OCI-LY7 (cell line): ENCODE measurements around the gene RNF213.
"Not testable (repeated sequence)": the region's sequence is repeated elsewhere in the genome, so short reads cannot be mapped to it uniquely, and the experiment has no call there.

Source experiments
- EZH2phosphoT487 ChIP-seq: fragments of 200-600 bp; sonication (generic); IDR thresholded peaks from 2 replicates; pipeline ENCODE4 v1.6.1; 2018; ENCODE audit warnings: low read depth, borderline replicate concordance, mild to moderate bottlenecking, mixed run types, antibody characterized with exemption, low read length, moderate library complexity, mixed read lengths
- TF ChIP-seq, protein P1 (sequence below): fragments of 200-600 bp; sonication (generic); conservative IDR thresholded peaks from 2 replicates; pipeline ENCODE4 v1.5.1; 2014; ENCODE audit warnings: mild to moderate bottlenecking, antibody characterized with exemption, low read length, moderate library complexity, mixed read lengths

- TF ChIP-seq, protein P1, sequence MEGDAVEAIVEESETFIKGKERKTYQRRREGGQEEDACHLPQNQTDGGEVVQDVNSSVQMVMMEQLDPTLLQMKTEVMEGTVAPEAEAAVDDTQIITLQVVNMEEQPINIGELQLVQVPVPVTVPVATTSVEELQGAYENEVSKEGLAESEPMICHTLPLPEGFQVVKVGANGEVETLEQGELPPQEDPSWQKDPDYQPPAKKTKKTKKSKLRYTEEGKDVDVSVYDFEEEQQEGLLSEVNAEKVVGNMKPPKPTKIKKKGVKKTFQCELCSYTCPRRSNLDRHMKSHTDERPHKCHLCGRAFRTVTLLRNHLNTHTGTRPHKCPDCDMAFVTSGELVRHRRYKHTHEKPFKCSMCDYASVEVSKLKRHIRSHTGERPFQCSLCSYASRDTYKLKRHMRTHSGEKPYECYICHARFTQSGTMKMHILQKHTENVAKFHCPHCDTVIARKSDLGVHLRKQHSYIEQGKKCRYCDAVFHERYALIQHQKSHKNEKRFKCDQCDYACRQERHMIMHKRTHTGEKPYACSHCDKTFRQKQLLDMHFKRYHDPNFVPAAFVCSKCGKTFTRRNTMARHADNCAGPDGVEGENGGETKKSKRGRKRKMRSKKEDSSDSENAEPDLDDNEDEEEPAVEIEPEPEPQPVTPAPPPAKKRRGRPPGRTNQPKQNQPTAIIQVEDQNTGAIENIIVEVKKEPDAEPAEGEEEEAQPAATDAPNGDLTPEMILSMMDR, result not testable (repeated sequence)
- not testable (repeated sequence) for TF ChIP-seq EZH2phosphoT487
These were observed 53.3 kb downstream of the RNF213 start for GRCh38 chr17:80313946-80314345.
